SK-N-SH (cell line): ENCODE data around the gene GRIP2. TPM values are rescaled to one million over a fixed set of nuclear protein-coding genes. Genes with fewer than 3 reads are reported as not detected.

Source experiments
- CTCF ChIA-PET: fragments of 300-600, 350-600 bp; formaldehyde crosslinking; extraction: SDS; loops from one replicate; lab custom pipeline; 2021; lab: Yijun Ruan, JAX
- POLR2A ChIA-PET: fragments of 350-600 bp; sonication (Branson Sonifier 250); formaldehyde crosslinking; extraction: SDS; loops from one replicate; lab custom pipeline; 2020; ENCODE audit warnings: antibody characterized with exemption, inconsistent platforms; lab: Yijun Ruan, JAX
- DNase-seq: peaks from one replicate; pipeline ENCODE4 v3.0.0; 2012
- H2AFZ ChIP-seq: fragments of 200-600 bp; sonication (generic); 2 replicates; pipeline ENCODE4 v1.8.1; 2016; ENCODE audit warnings: antibody characterized with exemption, mild to moderate bottlenecking, low read depth
- H3F3A ChIP-seq: fragments of 200-600 bp; sonication (generic); replicated peaks from 2 replicates; pipeline ENCODE3; 2016; ENCODE audit warnings: antibody characterized with exemption, mild to moderate bottlenecking; ENCODE audit not compliant: insufficient read depth
- H3K27ac ChIP-seq, 2 experiments: fragments of 200-500 bp in 1 of 2; fragments of 200-600 bp in 1 of 2; sonication (Bioruptor generic) in 1 of 2; sonication (generic), shearing (Covaris generic) in 1 of 2; 2 replicates each; pipeline versions ENCODE4 v1.5.1 to v1.6.1; 2014 to 2016; ENCODE audit warnings: low read depth in 2 of 2, inconsistent platforms in 1 of 2, low read length in 1 of 2, mild to moderate bottlenecking in 1 of 2, mixed read lengths in 1 of 2
- H3K27me3 ChIP-seq: fragments of 200-600 bp; sonication (generic), shearing (Covaris generic); 2 replicates; pipeline ENCODE4 v1.6.1; 2016; ENCODE audit warnings: mixed run types; ENCODE audit not compliant: insufficient read depth
- H3K36me3 ChIP-seq, 2 experiments: fragments of 200-500 bp in 1 of 2; fragments of 200-600 bp in 1 of 2; sonication (Bioruptor generic) in 1 of 2; sonication (generic) in 1 of 2; replicated peaks in 1 of 2; 2 replicates each; pipeline versions ENCODE3 to v1.5.1; 2014 to 2016; ENCODE audit warnings: low read length in 1 of 2, mild to moderate bottlenecking in 1 of 2; ENCODE audit not compliant: insufficient read depth in 2 of 2, control insufficient read depth in 1 of 2
- H3K4me1 ChIP-seq, 2 experiments: fragments of 200-500 bp in 1 of 2; fragments of 200-600 bp in 1 of 2; sonication (Bioruptor generic) in 1 of 2; sonication (generic), shearing (Covaris generic) in 1 of 2; 2 replicates each; pipeline versions ENCODE4 v1.5.1 to v1.6.1; 2014 to 2016; ENCODE audit warnings: low read depth in 1 of 2, low read length in 1 of 2, mixed run types in 1 of 2; ENCODE audit not compliant: insufficient read depth in 2 of 2, control insufficient read depth in 1 of 2
- H3K4me2 ChIP-seq: fragments of 200-600 bp; sonication (generic), shearing (Covaris generic); 2 replicates; pipeline ENCODE4 v1.6.1; 2017; ENCODE audit warnings: mixed run types
- H3K4me3 ChIP-seq, 2 experiments: fragments of 200-500 bp in 1 of 2; fragments of 200-600 bp in 1 of 2; sonication (Bioruptor generic) in 1 of 2; sonication (generic), shearing (Covaris generic) in 1 of 2; 2 replicates each; pipeline versions ENCODE4 v1.5.1 to v1.8.1; 2014 to 2016; ENCODE audit warnings: low read depth in 2 of 2, inconsistent platforms in 1 of 2, low read length in 1 of 2, mild to moderate bottlenecking in 1 of 2, mixed read lengths in 1 of 2, moderate library complexity in 1 of 2
- H3K79me2 ChIP-seq: fragments of 200-600 bp; sonication (generic); 2 replicates; pipeline ENCODE4 v1.8.1; 2017; ENCODE audit warnings: mild to moderate bottlenecking; ENCODE audit not compliant: insufficient read depth
- H3K9ac ChIP-seq: fragments of 200-600 bp; sonication (generic); 2 replicates; pipeline ENCODE4 v1.6.1; 2017; ENCODE audit warnings: mixed run types
- H3K9me2 ChIP-seq: fragments of 200-600 bp; sonication (generic); 2 replicates; pipeline ENCODE4 v1.6.1; 2017; ENCODE audit warnings: mixed run types
- H3K9me3 ChIP-seq: fragments of 200-600 bp; sonication (generic); 2 replicates; pipeline ENCODE4 v1.6.1; 2017; ENCODE audit warnings: mixed run types, mild to moderate bottlenecking, moderate library complexity
- H4K20me1 ChIP-seq: fragments of 200-600 bp; sonication (generic); 2 replicates; pipeline ENCODE4 v1.6.1; 2017; ENCODE audit warnings: mild to moderate bottlenecking, mixed run types; ENCODE audit not compliant: insufficient read depth
- ELF1 ChIP-seq: IDR thresholded peaks from 2 replicates; pipeline ENCODE4 v1.4.0; 2012
- EZH2phosphoT487 ChIP-seq: fragments of 200-600 bp; sonication (generic); IDR thresholded peaks from 2 replicates; pipeline ENCODE4 v1.6.1; 2017; ENCODE audit warnings: low read depth, mixed run types, mild to moderate bottlenecking, antibody characterized with exemption, moderate library complexity, borderline replicate concordance
- FOSL2 ChIP-seq: IDR thresholded peaks from 2 replicates; pipeline ENCODE4 v1.4.0; 2012; ENCODE audit warnings: low read depth, mild to moderate bottlenecking, moderate library complexity, borderline replicate concordance
- FOXJ3 ChIP-seq: sonication (generic); formaldehyde crosslinking; IDR thresholded peaks from 2 replicates; pipeline ENCODE4 v1.5.1; 2020; ENCODE audit warnings: mild to moderate bottlenecking, missing genetic modification reagents
- FOXM1 ChIP-seq: IDR thresholded peaks from 2 replicates; pipeline ENCODE4 v1.4.0; 2012; ENCODE audit warnings: low read depth, mild to moderate bottlenecking
- JUND ChIP-seq: IDR thresholded peaks from 2 replicates; pipeline ENCODE4 v1.4.0; 2012
- MEF2A ChIP-seq: IDR thresholded peaks from 2 replicates; pipeline ENCODE4 v1.4.0; 2012; ENCODE audit warnings: low read depth, borderline replicate concordance
- MXI1 ChIP-seq: IDR thresholded peaks from 2 replicates; pipeline ENCODE4 v1.6.1; 2012; ENCODE audit warnings: mild to moderate bottlenecking, low read depth, low read length, improper control_type of control experiment
- NRF1 ChIP-seq: IDR thresholded peaks from 2 replicates; pipeline ENCODE4 v1.6.1; 2012; ENCODE audit warnings: low read depth, mild to moderate bottlenecking, low read length
- RAD21 ChIP-seq: IDR thresholded peaks from 2 replicates; pipeline ENCODE4 v1.6.1; 2012; ENCODE audit warnings: mild to moderate bottlenecking, low read length
- RCOR1 ChIP-seq: fragments of 150-350 bp; IDR thresholded peaks from 2 replicates; pipeline ENCODE4 v1.6.1; 2017; ENCODE audit warnings: antibody characterized with exemption, low read length
- RFX5 ChIP-seq: IDR thresholded peaks from 2 replicates; pipeline ENCODE4 v1.6.1; 2012; ENCODE audit warnings: mild to moderate bottlenecking, improper control_type of control experiment, low read length
- RXRA ChIP-seq: IDR thresholded peaks from 2 replicates; pipeline ENCODE4 v1.4.0; 2012; ENCODE audit warnings: low read depth, mild to moderate bottlenecking, borderline replicate concordance
- SIN3A ChIP-seq: IDR thresholded peaks from 2 replicates; pipeline ENCODE4 v1.6.1; 2012; ENCODE audit warnings: low read depth, mild to moderate bottlenecking, low read length, moderate library complexity, borderline replicate concordance
- SMC3 ChIP-seq: IDR thresholded peaks from 2 replicates; pipeline ENCODE4 v1.6.1; 2012; ENCODE audit warnings: low read depth, low read length, improper control_type of control experiment
- TAF1 ChIP-seq: IDR thresholded peaks from 2 replicates; pipeline ENCODE4 v1.6.1; 2012; ENCODE audit warnings: low read depth, mild to moderate bottlenecking, low read length, moderate library complexity, borderline replicate concordance
- TCF12 ChIP-seq: IDR thresholded peaks from 2 replicates; pipeline ENCODE4 v1.4.0; 2012
- USF1 ChIP-seq: IDR thresholded peaks from 2 replicates; pipeline ENCODE4 v1.4.0; 2012; ENCODE audit warnings: low read depth, borderline replicate concordance
- USF2 ChIP-seq: fragments of 150-350 bp; IDR thresholded peaks from 2 replicates; pipeline ENCODE4 v1.6.1; 2017; ENCODE audit warnings: antibody characterized with exemption, low read length, low read depth, borderline replicate concordance
- YY1 ChIP-seq: IDR thresholded peaks from 2 replicates; pipeline ENCODE4 v1.4.0; 2012; ENCODE audit warnings: low read depth, mild to moderate bottlenecking
- ZBTB33 ChIP-seq: IDR thresholded peaks from 2 replicates; pipeline ENCODE4 v1.4.0; 2012; ENCODE audit warnings: low read depth, borderline replicate concordance
- WGBS: methylation state at CpG from one replicate; pipeline ENCODE4 v1.1.6; 2017; ENCODE audit warnings: low lambda C conversion rate; 5-methylcytosine and 5-hydroxymethylcytosine counted together
- polyA plus RNA-seq, 3 experiments: library from polyadenylated mRNA; depleted of rRNA; stranded (reverse); fragments of >200 nt; gene quantifications; 2 replicates each; pipeline ENCODE4 v1.2.3, GENCODE V29; 2012

The GRIP2 gene
- polyA plus RNA-seq, 1 of the 3 experiments (the other 2 are of a cell fraction) = 0.15 TPM

- 52% methylated on average over 7 of the region's 7 CpGs for WGBS
- CTCF ChIA-PET = interaction anchor here (0.8 to 5.0 kb wide), 6 partner anchors 10 to 272 kb away, joined by 3 to 38 read pairs (median 4); no protein-coding TSS in a partner anchor
Measured at GRCh38 chr3:14518432-14518802, 21.7 kb downstream of the GRIP2 start.

GRCh38 chr3:14517601-14518431 lies 22.3 kb downstream of the GRIP2 start:
- no peak overlapping the region for H2AFZ ChIP-seq
- H3K9ac ChIP-seq = no peak overlapping the region
- no peak overlapping the region for H3K4me2 ChIP-seq
- no peaks in the 10 kb centered on the region for H3F3A ChIP-seq
- H3K27ac ChIP-seq = no peak overlapping the region
- 71% methylated on average over 16 of the region's 22 CpGs for WGBS
- no peaks in the 10 kb centered on the region for H4K20me1 ChIP-seq
- TF ChIP-seq SMC3 = no peak
- TF ChIP-seq TAF1 = no peak
- TF ChIP-seq JUND = no peak
- no peak for TF ChIP-seq RCOR1
- no peak for TF ChIP-seq TCF12
- TF ChIP-seq USF1 = no peak
- TF ChIP-seq ELF1 = no peak
- TF ChIP-seq ZBTB33 = no peak
- no peak for TF ChIP-seq MXI1
- TF ChIP-seq, all 33 proteins: peak for 0
- no peaks in the 10 kb centered on the region for H3K4me1 ChIP-seq
- POLR2A ChIA-PET = no interaction called here
- DNase-seq = no peak
- no peaks in the 10 kb centered on the region; the same call in 1 of the 2 replicates for H3K27me3 ChIP-seq
- no peaks in the 10 kb centered on the region for H3K9me2 ChIP-seq
- no peaks in the 10 kb centered on the region for H3K9me3 ChIP-seq
- CTCF ChIA-PET = interaction anchor here (1.0 to 5.0 kb wide), 4 partner anchors 9 to 31 kb away, joined by 3 to 38 read pairs (median 9); no protein-coding TSS in a partner anchor
- H3K36me3 ChIP-seq = no peaks in the 10 kb centered on the region
- H3K4me3 ChIP-seq = no peak overlapping the region
- no peaks in the 10 kb centered on the region for H3K79me2 ChIP-seq

More at GRCh38 chr3:14518432-14518802, 21.7 kb downstream of the GRIP2 start:
- no peaks in the 10 kb centered on the region for H3K4me1 ChIP-seq
- no peak for DNase-seq
- H3K27ac ChIP-seq = no peak overlapping the region
- H3K9ac ChIP-seq = no peak overlapping the region
- H3F3A ChIP-seq = no peaks in the 10 kb centered on the region
- H3K9me2 ChIP-seq = no peaks in the 10 kb centered on the region
- H2AFZ ChIP-seq = no peak overlapping the region
- POLR2A ChIA-PET = no interaction called here
- H3K79me2 ChIP-seq = no peaks in the 10 kb centered on the region
- H4K20me1 ChIP-seq = no peaks in the 10 kb centered on the region
- no peak overlapping the region for H3K4me2 ChIP-seq
- TF ChIP-seq RFX5 = no peak
- no peak for TF ChIP-seq FOXM1
- TF ChIP-seq RAD21 = no peak
- TF ChIP-seq FOSL2 = no peak
- TF ChIP-seq EZH2phosphoT487 = no peak
- no peak for TF ChIP-seq FOXJ3 (CRISPR knock-in tag)
- no peak for TF ChIP-seq RXRA
- TF ChIP-seq USF2 = no peak
- TF ChIP-seq MXI1 = no peak
- no peak for TF ChIP-seq TAF1
- no peak for TF ChIP-seq MEF2A
- TF ChIP-seq TCF12 = no peak
- TF ChIP-seq YY1 = no peak
- TF ChIP-seq NRF1 = no peak
- no peak for TF ChIP-seq SIN3A
- no peaks in the 10 kb centered on the region for H3K9me3 ChIP-seq
- no peaks in the 10 kb centered on the region; the same call in 1 of the 2 replicates for H3K27me3 ChIP-seq
- no peak overlapping the region for H3K4me3 ChIP-seq
- H3K36me3 ChIP-seq = no peaks in the 10 kb centered on the region
